GM21447 (cell line): ENCODE data around the gene TMCO4.
"Not testable (repeated sequence)": the region's sequence is repeated elsewhere in the genome, so short reads cannot be mapped to it uniquely, and the experiment has no call there.

Source experiments
- ATAC-seq: cut with Tn5 transposase; IDR thresholded peaks from one replicate; pipeline ENCODE4 v1.9.1; 2021; ENCODE audit not compliant: unreplicated experiment

The TMCO4 gene

DNA sequence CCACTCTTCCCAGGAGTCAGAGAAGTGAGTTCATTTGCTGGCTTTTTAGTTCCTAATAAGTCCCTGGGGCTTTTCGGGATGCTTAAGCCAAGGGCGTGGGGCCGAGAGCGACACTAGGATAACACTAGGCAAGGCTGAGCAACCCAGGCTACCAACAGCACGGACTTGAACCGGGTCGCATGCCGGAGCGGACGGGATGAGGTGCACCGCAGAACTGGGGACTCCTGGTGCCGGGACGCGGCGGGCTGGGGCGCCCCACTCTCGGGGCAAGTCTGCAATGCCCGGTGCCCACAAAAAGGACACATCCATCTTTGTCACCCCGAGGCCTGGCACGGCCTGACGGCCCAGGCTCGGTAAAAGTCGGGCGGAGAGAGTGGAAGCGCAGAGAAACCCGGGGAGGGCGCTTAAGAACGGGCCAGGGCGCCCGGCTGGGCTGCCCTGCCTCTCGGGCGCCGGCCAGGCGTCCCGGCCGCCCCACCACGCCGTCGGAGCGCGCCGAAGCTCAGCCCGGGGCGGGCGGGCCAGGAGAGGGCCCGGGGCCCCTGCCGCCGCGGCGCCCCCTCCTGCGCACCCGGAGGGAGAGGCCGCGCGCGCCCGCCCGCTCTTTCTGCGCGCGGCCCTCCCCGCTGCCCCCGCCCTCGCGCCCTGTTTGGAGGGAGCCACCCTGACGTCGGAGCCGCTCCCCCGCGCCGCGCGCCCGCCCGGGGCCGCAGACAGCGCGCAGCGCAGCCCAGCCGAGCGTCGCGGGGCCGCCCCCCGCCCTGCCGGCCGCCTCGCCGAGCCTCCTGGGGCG lies 155.9 kb downstream of the TMCO4 start, which contains the start of gene NBL1:
NBL1 (plus strand) TSS at position 710 of the 793 bp plus-strand sequence. CDS start 10,720 bp downstream, outside the sequence.
- no peak for ATAC-seq

DNA sequence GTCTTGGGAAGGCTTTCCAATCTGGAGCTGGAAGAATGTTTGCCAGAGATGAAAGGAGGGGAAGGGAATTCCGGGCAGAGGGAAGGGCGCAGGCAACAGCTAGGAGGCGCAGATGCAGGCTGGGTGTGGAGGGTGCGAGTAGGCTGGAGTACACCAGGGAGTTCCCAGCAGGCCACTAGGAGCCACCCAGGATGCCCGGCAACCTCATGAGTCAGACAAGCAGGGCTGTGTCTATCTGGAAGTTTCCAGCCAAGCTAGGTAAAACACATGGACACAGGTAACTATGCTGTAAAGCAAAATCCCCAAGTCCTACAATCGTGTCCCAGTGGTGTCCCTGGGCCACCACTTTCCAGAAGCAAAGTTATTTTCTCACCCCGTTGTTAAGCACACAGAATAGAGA lies 156.6 kb downstream of the TMCO4 start:
- no peak for ATAC-seq

DNA sequence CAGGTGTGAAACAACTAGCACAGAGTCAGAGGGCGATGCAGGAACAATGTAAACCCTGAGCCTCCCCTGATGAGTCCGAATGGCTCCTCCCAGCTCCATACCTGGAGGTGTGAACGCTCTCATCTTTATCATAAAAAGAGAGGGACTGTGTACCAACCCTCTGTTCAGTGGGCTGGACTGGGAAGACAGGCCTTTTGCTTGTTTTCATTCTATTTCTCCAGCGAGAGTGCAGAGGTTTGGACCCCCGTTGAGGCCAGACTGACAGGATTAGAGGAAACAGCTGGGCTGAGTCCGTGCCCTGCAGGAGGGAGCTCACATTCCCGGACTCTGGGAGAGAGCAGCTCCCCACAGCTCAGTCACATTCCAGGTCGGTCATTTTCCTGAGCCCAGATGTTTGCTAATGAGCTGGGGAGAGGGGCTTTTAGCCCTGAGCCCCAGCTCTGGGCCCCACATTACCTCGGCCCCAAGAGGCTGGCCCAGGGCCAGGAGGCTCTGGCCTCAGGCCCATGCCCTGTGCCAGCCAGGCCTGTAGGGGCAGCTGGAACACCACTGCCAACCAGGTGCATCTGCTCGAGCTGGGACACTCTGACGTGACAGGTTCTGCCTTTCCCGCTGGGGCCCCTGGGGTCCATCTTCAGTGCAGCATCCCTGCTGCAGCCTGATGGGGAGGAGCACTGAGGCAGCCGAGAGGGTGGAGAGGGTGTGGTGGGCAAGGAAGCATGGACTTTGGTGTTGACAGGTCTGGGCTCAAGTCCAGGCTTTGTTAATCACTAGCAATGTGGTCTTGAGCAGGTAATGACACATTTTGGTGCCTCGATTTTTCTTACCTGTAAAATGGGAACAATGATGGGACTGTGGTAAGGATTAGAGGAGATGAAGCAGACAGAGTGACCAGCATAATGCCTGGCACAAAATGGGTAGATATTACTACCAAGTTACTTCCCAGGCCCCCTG lies 159.1 kb downstream of the TMCO4 start:
- no peak for ATAC-seq

DNA sequence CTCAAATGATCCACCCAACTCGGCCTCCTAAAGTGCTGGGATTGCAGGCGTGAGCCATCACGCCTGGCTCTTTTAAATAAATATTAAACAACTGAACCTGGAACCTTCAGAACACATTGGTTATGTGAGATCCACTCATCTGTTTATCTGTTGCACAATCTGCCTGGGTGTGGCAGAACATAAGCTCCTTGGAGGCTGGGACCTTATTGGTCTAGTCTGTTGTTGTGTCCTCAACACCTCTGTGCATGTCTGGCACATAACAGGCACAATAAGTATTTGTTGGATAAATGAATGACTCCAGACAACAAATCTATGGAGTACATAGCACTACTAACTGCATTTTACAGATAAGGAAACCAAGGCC lies 159.7 kb downstream of the TMCO4 start:
- no peak for ATAC-seq

DNA sequence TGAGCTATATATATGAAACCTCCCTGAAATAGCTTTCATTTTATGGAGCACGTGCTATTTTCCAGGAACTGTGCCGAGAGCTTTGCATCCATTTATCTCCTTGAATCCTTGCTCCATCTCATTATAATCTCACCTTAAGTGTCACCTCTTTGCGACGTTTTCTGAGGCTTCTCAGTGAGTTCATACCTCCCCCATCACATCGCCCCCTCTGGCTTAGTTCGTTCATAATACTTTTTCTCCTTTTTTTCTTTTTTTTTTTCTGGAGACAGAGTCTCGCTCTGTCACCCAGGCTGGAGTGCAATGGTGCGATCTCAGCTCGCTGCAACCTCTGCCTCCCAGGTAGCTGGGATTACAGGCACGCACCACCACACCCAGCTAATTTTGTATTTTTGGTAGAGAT lies 160.5 kb downstream of the TMCO4 start:
- ATAC-seq, result not testable (repeated sequence)

GRCh38 chr1:19637606-19638005 lies 162.1 kb downstream of the TMCO4 start:
- ATAC-seq, result no peak

DNA sequence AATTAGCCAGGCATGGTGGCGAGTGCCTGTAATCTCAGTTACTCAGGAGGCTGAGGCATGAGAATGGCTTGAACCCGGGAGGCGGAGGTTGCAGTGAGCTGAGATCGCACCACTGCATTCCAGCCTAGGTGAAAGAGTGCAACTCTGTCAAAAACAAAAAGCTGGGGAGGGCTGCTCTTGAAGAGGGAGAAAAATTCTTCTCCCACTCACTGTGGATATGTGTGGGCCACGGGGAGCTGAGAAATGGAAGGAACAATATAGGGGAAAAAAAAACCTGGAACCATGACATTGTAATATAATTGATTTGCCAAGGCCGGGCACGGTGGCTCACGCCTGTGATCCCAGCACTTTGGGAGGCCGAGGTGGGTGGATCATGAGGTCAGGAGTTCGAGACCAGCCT lies 163.0 kb downstream of the TMCO4 start:
- not testable (repeated sequence) for ATAC-seq

GRCh38 chr1:19636065-19636464 lies 163.7 kb downstream of the TMCO4 start:
- ATAC-seq, result no peak

DNA sequence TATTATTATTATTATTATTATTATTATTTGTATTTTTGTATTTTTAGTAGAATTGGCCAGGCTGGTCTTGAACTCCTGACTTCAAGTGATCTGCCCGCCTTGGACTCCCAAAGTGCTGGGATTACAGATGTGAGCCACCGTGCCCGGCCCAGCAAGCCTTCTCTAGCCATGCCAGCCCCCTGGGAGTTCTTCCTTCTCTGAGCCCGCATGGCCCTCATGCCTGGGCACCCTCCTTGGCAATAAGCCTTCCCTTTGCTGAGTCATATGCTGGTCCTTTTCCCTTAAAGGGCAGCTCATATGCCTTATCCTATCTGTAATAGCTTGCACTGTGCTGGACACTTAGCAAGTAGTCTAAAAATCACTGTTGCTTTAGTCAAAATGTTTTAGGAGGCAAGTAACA lies 164.1 kb downstream of the TMCO4 start:
- ATAC-seq, result no peak

DNA sequence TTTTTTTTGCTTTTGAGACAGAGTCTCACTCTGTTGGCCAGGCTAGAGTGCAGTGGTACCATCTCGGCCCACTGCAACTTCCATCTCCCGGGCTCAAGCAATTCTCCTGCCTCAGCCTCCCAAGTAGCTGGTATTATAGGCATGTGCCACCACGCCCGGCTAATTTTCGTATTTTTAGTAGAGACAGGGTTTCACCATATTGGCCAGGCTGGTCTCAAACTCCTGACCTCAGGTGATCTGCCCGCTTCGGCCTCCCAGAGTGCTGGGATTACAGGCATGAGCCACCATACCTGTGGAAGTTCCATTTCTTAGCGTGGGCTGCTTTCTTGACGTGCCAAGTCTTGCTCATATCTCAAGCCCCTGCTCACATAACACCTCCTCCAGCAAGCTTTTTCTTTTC lies 164.7 kb downstream of the TMCO4 start:
- not testable (repeated sequence) for ATAC-seq

DNA sequence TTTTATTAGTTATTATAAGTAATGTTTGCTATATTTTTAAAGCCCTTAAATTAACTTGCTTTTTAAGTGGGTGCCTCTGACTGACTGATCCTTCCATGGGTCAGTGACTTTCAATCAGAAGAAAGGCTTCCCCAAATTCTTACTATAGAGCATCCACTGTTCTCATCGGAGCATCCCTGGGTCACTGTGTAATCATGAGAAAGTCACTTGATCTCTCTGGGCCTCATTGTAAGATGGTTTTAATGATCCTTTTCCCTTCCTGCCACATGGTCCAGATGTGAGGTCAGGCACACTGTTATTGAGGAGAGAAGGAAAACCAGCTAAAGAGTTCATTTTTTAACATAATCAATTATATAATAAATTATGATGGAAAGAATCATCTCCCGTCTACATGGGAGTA lies 166.6 kb downstream of the TMCO4 start:
- no peak for ATAC-seq
